HG03159 (cell line): ENCODE results near the gene PHF2.
"Not testable (repeated sequence)": the region's sequence is repeated elsewhere in the genome, so short reads cannot be mapped to it uniquely, and the experiment has no call there.

Experiments
- ATAC-seq: cut with Tn5 transposase; IDR thresholded peaks from one replicate; pipeline ENCODE4 v1.9.1; 2021; ENCODE audit warnings: mild to moderate bottlenecking, moderate library complexity; ENCODE audit not compliant: unreplicated experiment

Gene PHF2

GRCh38 chr9:93662952-93663572, 86.7 kb downstream of the PHF2 start:
- no peak for ATAC-seq

GRCh38 chr9:93663877-93664548, 87.6 kb downstream of the PHF2 start:
- no peak for ATAC-seq

GRCh38 chr9:93664549-93665120, 88.3 kb downstream of the PHF2 start:
- ATAC-seq = no peak

- ATAC-seq = no peak
Observed at GRCh38 chr9:93665128-93665636, 88.8 kb downstream of the PHF2 start.

- no peak for ATAC-seq
Observed at GRCh38 chr9:93665637-93666438, 89.5 kb downstream of the PHF2 start.

GRCh38 chr9:93666439-93666784, 90.0 kb downstream of the PHF2 start:
- not testable (repeated sequence) for ATAC-seq

GRCh38 chr9:93667006-93667405, 90.6 kb downstream of the PHF2 start:
- no peak for ATAC-seq

- ATAC-seq = no peak
Observed at GRCh38 chr9:93667627-93668026, 91.2 kb downstream of the PHF2 start.

GRCh38 chr9:93668261-93668871, 92.0 kb downstream of the PHF2 start:
- ATAC-seq = no peak

- no peak for ATAC-seq
Observed at GRCh38 chr9:93669116-93669957, 93.0 kb downstream of the PHF2 start.

- no peak for ATAC-seq
Observed at GRCh38 chr9:93669958-93670207, 93.5 kb downstream of the PHF2 start.

- no peak for ATAC-seq
Observed at GRCh38 chr9:93670208-93671019, 94.0 kb downstream of the PHF2 start.

GRCh38 chr9:93671020-93671338, 94.6 kb downstream of the PHF2 start:
- no peak for ATAC-seq

GRCh38 chr9:93672330-93673020, 96.1 kb downstream of the PHF2 start:
- not testable (repeated sequence) for ATAC-seq

- no peak for ATAC-seq
Observed at GRCh38 chr9:93673021-93673838, 96.8 kb downstream of the PHF2 start.

GRCh38 chr9:93673839-93674334, 97.5 kb downstream of the PHF2 start:
- no peak for ATAC-seq

GRCh38 chr9:93674580-93675335, 98.4 kb downstream of the PHF2 start:
- ATAC-seq = no peak
